GM19467 (cell line): ENCODE measurements around the gene USP49.
"Not testable (repeated sequence)": the region's sequence is repeated elsewhere in the genome, so short reads cannot be mapped to it uniquely, and the experiment has no call there.

Experiments used
- ATAC-seq: cut with Tn5 transposase; IDR thresholded peaks from one replicate; pipeline ENCODE4 v1.9.1; 2021; ENCODE audit warnings: mild to moderate bottlenecking, moderate library complexity; ENCODE audit not compliant: unreplicated experiment

The USP49 gene

GRCh38 chr6:41814629-41815028 is 80.5 kb downstream of the USP49 start:
- ATAC-seq, result no peak

- no peak for ATAC-seq
Observed at GRCh38 chr6:41813956-41814355, 81.2 kb downstream of the USP49 start.

- no peak for ATAC-seq
Observed at GRCh38 chr6:41813469-41813868, 81.7 kb downstream of the USP49 start.

GRCh38 chr6:41811946-41812345 is 83.2 kb downstream of the USP49 start:
- not testable (repeated sequence) for ATAC-seq

- ATAC-seq, result no peak
Observed at GRCh38 chr6:41811095-41811494, 84.1 kb downstream of the USP49 start.

GRCh38 chr6:41805830-41806774 is 89.1 kb downstream of the USP49 start:
- no peak for ATAC-seq

- ATAC-seq, result no peak
Observed at GRCh38 chr6:41801380-41801779, 93.8 kb downstream of the USP49 start.

- ATAC-seq, result no peak
Observed at GRCh38 chr6:41799559-41799911, 95.6 kb downstream of the USP49 start.

- ATAC-seq, result no peak
Observed at GRCh38 chr6:41798901-41799558, 96.1 kb downstream of the USP49 start.

GRCh38 chr6:41796474-41796873 is 98.7 kb downstream of the USP49 start:
- ATAC-seq, result no peak

GRCh38 chr6:41791984-41792383 is 103.2 kb downstream of the USP49 start:
- ATAC-seq, result no peak

- ATAC-seq, result no peak
Observed at GRCh38 chr6:41791305-41791704, 103.9 kb downstream of the USP49 start.

GRCh38 chr6:41790045-41790444 is 105.1 kb downstream of the USP49 start:
- ATAC-seq, result no peak

GRCh38 chr6:41789390-41789724 is 105.8 kb downstream of the USP49 start:
- no peak for ATAC-seq

- peak; percentile 73 for ATAC-seq
Observed at GRCh38 chr6:41787219-41787917, 107.8 kb downstream of the USP49 start, which contains the start of gene TOMM6. TOMM6 (plus strand) TSS chr6:41787694; CDS start chr6:41787698, 4 bp downstream.

GRCh38 chr6:41786451-41787218 is 108.5 kb downstream of the USP49 start:
- peak; percentile 63 for ATAC-seq

GRCh38 chr6:41785689-41786450 is 109.3 kb downstream of the USP49 start:
- no peak for ATAC-seq

GRCh38 chr6:41785254-41785653 is 109.9 kb downstream of the USP49 start:
- ATAC-seq, result no peak

GRCh38 chr6:41784581-41785171 is 110.5 kb downstream of the USP49 start:
- no peak for ATAC-seq
